ENCODE data around the gene JAML. TPM values are rescaled to one million over a fixed set of nuclear protein-coding genes. Genes with fewer than 3 reads are reported as not detected.

Gene JAML
- polyA plus RNA-seq, 1 donor from 2014 or later: 0.28 TPM

- no peaks in the 10 kb centered on the region for H4K20me1 ChIP-seq (ENCODE audit: insufficient read depth)
- no peak overlapping the region for H3K4me3 ChIP-seq (ENCODE audit: low read length)
- no peak overlapping the region for H2AFZ ChIP-seq (ENCODE audit: low read depth, low read length)
- TF ChIP-seq REST (IDR thresholded peaks at IDR 0.05; ENCODE audit: borderline replicate concordance) (no peak), RAD21 (conservative IDR thresholded peaks at IDR 0.05) (no peak), TAF1 (IDR thresholded peaks at IDR 0.05; ENCODE audit: low read depth) (no peak), EZH2 (IDR thresholded peaks at IDR 0.05; ENCODE audit: borderline replicate concordance, insufficient read depth, low read length, poor library complexity, severe bottlenecking) (no peak), MXI1 (conservative IDR thresholded peaks at IDR 0.05; ENCODE audit: poor library complexity, severe bottlenecking) (no peak), CTCF (IDR thresholded peaks at IDR 0.05; ENCODE audit: poor library complexity, severe bottlenecking) (no peak), POLR2AphosphoS5 (IDR thresholded peaks at IDR 0.05) (no peak), EP300 (conservative IDR thresholded peaks at IDR 0.05; ENCODE audit: poor library complexity, severe bottlenecking) (no peak), SMC3 (conservative IDR thresholded peaks at IDR 0.05; ENCODE audit: poor library complexity) (no peak)
- no peak overlapping the region for H3K4me2 ChIP-seq (ENCODE audit: low read length)
- H3K9ac ChIP-seq (ENCODE audit: low read length): no peak overlapping the region
- H3K9me2 ChIP-seq (ENCODE audit: insufficient read depth, low read length): no peaks in the 10 kb centered on the region
- no peaks in the 10 kb centered on the region for H3F3A ChIP-seq (ENCODE audit: insufficient read depth, low read length, poor library complexity, severe bottlenecking)
- H3K27ac ChIP-seq (ENCODE audit: low read length): no peak overlapping the region
- H3K36me3 ChIP-seq (ENCODE audit: insufficient read depth, low read length): no peaks in the 10 kb centered on the region
- no peaks in the 10 kb centered on the region for H3K9me3 ChIP-seq (ENCODE audit: low read length)
- no peaks in the 10 kb centered on the region for H3K27me3 ChIP-seq (ENCODE audit: insufficient read depth, low read depth, low read length)
- no peaks in the 10 kb centered on the region for H3K79me2 ChIP-seq (replicated peaks; ENCODE audit: insufficient read depth, low read length)
These were observed 9.0 kb downstream of the JAML start for GRCh38 chr11:118215765-118216164.

GRCh38 chr11:118215262-118215661 is 9.5 kb downstream of the JAML start:
- Histone ChIP-seq H2AFZ (ENCODE audit: low read depth, low read length) (no peak overlapping the region), H3K9me3 (ENCODE audit: low read length) (no peaks in the 10 kb centered on the region), H3F3A (ENCODE audit: insufficient read depth, low read length, poor library complexity, severe bottlenecking) (no peaks in the 10 kb centered on the region), H3K9ac (ENCODE audit: low read length) (no peak overlapping the region), H3K79me2 (replicated peaks; ENCODE audit: insufficient read depth, low read length) (no peaks in the 10 kb centered on the region), H3K9me2 (ENCODE audit: insufficient read depth, low read length) (no peaks in the 10 kb centered on the region), H3K27ac (ENCODE audit: low read length) (no peak overlapping the region), H3K27me3 (ENCODE audit: insufficient read depth, low read depth, low read length) (no peaks in the 10 kb centered on the region), H3K4me3 (ENCODE audit: low read length) (no peak overlapping the region), H3K36me3 (ENCODE audit: insufficient read depth, low read length) (no peaks in the 10 kb centered on the region), H3K4me2 (ENCODE audit: low read length) (no peak overlapping the region), H4K20me1 (ENCODE audit: insufficient read depth) (no peaks in the 10 kb centered on the region)
- TF ChIP-seq MXI1 (conservative IDR thresholded peaks at IDR 0.05; ENCODE audit: poor library complexity, severe bottlenecking): no peak
- no peak for TF ChIP-seq EP300 (conservative IDR thresholded peaks at IDR 0.05; ENCODE audit: poor library complexity, severe bottlenecking)
- no peak for TF ChIP-seq TAF1 (IDR thresholded peaks at IDR 0.05; ENCODE audit: low read depth)
- no peak for TF ChIP-seq SMC3 (conservative IDR thresholded peaks at IDR 0.05; ENCODE audit: poor library complexity)
- TF ChIP-seq RAD21 (conservative IDR thresholded peaks at IDR 0.05): no peak
- TF ChIP-seq REST (IDR thresholded peaks at IDR 0.05; ENCODE audit: borderline replicate concordance): no peak
- TF ChIP-seq EZH2 (IDR thresholded peaks at IDR 0.05; ENCODE audit: borderline replicate concordance, insufficient read depth, low read length, poor library complexity, severe bottlenecking): no peak
- TF ChIP-seq POLR2AphosphoS5 (IDR thresholded peaks at IDR 0.05): no peak
- TF ChIP-seq CTCF (IDR thresholded peaks at IDR 0.05; ENCODE audit: poor library complexity, severe bottlenecking): no peak

Measured in neural cell (in vitro differentiated cells).